ENCODE data around the gene POTEB3.
"Not testable (repeated sequence)": the region's sequence is repeated elsewhere in the genome, so short reads cannot be mapped to it uniquely, and the experiment has no call there.

The POTEB3 gene

DNA sequence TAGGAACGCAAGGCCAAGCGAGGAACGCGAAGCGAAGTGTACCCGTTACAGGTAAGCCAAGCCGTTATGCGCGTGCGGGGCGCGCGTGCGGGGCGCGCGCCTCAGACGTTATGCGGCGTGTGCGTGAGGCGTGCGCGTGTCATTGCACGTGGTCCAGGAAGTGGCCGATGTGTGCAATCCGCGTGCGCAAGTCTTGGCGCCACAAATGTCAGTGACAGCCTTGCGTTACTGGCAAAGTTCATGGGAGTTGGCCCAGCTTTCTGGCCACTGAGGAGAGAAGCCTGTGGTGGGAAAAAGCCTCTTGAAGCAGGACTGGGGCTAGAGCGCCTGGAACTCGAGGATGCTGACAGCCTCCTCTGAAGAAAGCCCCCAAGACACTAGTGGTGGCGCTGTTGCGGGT, at the start of gene POTEB3:
POTEB3 (minus strand) TSS at position 101 of the 400 bp plus-strand sequence. CDS start 488 bp downstream, outside the sequence.
- DNase-seq, result not testable (repeated sequence)

DNA sequence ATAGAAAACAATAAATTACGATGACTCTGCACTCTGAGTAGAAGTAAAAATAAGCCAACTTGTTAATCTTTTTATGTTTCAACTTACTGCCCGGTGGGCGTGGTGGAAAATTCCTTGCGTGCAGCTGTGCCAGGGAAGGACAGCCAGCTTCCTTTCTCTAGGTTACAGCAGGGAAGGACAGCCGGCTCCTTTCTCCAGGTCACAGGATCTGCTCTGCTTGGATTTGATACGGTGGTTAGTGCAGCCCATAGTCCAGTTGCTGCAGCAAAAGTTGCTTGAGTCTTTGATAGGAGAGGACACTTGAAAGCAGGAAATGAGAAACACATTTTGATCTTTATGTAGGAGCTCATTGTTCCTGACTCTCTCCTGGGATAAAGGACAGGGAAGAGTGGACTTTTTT, 13.4 kb upstream of the POTEB3 start:
- DNase-seq, result not testable (repeated sequence)

- DNase-seq, result not testable (repeated sequence)
Observed at GRCh38 chr15:21451920-21452563, 11.7 kb upstream of the POTEB3 start.

DNA sequence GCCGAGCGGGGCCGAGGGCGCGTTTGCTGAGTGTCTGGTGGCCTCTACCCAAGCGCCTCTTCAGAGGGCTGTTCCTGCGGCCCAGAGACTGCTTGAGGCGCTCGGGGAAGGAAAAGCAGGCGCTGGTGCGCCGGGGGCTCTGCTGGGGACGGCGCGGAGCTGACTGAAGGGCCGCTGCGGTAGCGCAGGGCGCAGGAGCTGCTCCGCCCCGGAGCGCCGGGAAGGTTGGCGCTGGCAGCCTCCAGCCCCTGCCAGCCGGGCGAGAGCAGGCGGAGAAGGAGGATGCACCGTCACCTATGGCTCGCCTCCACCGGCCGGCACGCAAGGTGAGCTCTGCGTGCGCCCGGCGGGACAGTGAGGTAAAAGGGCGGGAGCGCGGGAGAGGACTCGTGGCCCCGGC, 11.2 kb upstream of the POTEB3 start:
- not testable (repeated sequence) for DNase-seq

DNA sequence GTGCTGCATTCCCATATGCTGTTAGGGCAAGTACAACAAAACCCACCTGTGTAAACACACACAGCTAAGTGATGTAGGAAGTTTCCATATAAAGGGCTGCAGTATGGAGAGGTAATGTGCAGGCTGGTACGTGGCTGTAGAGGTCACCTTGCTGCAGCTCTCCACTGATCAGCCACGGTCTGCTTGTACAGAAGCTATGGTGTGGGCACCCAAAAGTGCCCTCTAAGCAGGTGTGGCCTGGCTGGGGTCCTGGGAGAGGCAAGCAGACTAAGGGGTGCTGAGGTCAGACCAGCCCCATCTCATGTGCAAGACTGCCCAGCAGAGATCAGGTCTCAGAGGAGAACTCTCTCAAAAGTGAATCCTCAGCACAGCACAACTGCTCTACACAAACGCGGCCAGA, 32.9 kb downstream of the POTEB3 start:
- not testable (repeated sequence) for DNase-seq

GRCh38 chr15:21401531-21401930, 38.8 kb downstream of the POTEB3 start:
- not testable (repeated sequence) for DNase-seq

- DNase-seq, result not testable (repeated sequence)
Observed at GRCh38 chr15:21399111-21399510, 41.2 kb downstream of the POTEB3 start.

GRCh38 chr15:21398511-21398910, 41.8 kb downstream of the POTEB3 start:
- DNase-seq, result not testable (repeated sequence)

- DNase-seq, result not testable (repeated sequence)
Observed at GRCh38 chr15:21397656-21398055, 42.6 kb downstream of the POTEB3 start.

GRCh38 chr15:21397186-21397585, 43.1 kb downstream of the POTEB3 start:
- DNase-seq, result not testable (repeated sequence)

DNA sequence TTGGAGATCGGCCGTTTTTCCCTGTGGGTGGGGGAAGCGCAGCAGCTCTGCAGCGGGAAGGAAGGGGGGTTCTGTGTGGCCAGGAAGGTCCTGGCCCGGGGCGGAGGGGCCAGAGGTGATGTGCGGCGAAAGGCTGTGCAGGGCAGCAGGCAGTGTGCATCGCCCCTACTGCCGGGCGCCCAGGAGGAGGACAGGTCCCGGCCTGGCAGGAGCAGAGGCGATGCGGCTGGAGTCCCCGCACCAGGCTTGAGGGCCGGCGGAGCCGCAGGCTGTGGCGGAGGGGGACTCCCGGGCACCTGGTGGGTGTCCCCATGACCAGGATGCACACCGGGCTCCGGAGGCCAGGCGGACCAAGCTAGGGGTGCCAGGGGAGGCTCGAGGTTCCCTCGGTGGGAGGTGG, 54.3 kb downstream of the POTEB3 start:
- DNase-seq, result not testable (repeated sequence)

DNA sequence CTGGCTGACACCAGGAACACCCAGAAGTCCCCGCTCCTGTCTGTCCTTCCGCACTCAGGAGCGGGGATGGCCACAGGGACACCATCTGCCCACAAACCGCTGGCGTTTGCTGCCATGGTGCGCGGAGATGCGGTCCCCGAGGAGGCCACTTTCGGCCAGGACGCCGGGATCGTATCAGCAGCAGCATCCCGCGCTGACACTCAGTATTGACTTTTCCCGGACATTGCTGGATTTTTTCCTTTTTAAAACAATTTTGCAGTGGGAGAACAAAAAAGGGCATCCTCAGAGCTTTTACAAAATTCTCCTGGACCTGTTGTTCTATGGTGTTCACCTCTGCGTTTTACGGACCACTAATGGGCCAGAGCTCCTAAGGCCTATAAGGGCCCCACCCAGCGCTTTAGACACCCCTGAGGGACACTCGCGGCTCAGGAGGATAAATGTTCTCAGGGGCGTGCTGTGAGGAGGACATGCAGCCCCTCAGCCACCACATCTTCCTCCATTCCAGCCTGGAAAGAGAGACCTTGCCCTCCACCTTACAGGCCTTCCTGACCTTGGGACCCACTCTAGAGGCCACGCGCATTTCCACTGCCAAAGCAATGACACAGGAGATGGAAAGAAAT, 56.3 kb downstream of the POTEB3 start:
- not testable (repeated sequence) for DNase-seq

GRCh38 chr15:21373682-21374081, 66.6 kb downstream of the POTEB3 start:
- DNase-seq, result not testable (repeated sequence)

- DNase-seq, result not testable (repeated sequence)
Observed at GRCh38 chr15:21369177-21369576, 71.1 kb downstream of the POTEB3 start.

- not testable (repeated sequence) for DNase-seq
Observed at GRCh38 chr15:21368625-21369024, 71.7 kb downstream of the POTEB3 start.

Data from NCI-H69 (cell line).